CD4-positive, alpha-beta T cell treated with Interleukin-17A for 4 hours (primary cell): ENCODE results near the gene ZNF518B.

Source experiments
- DNase-seq: peaks from one replicate; pipeline ENCODE4 v3.0.0-alpha.2; 2020; ENCODE audit warnings: mixed read lengths

ZNF518B gene

GRCh38 chr4:10457255-10457801, at the start of gene ZNF518B:
Gene ZNF518B, minus strand, starts transcription at chr4:10457426. Its CDS starts 11,098 bp downstream, at chr4:10446328.
- DNase-seq: peak; percentile 87

- DNase-seq: no peak
These were observed 48.9 kb upstream of the ZNF518B start for GRCh38 chr4:10506077-10506476.

GRCh38 chr4:10504570-10505179, 47.4 kb upstream of the ZNF518B start:
- DNase-seq: no peak

- no peak for DNase-seq
These were observed 45.5 kb upstream of the ZNF518B start for GRCh38 chr4:10502717-10503116.

GRCh38 chr4:10500776-10501175, 43.5 kb upstream of the ZNF518B start:
- DNase-seq: no peak

GRCh38 chr4:10496200-10496599, 39.0 kb upstream of the ZNF518B start:
- no peak for DNase-seq

- no peak for DNase-seq
These were observed 38.4 kb upstream of the ZNF518B start for GRCh38 chr4:10495651-10496050.

GRCh38 chr4:10492464-10492863, 35.2 kb upstream of the ZNF518B start:
- DNase-seq: no peak

GRCh38 chr4:10491401-10491800, 34.2 kb upstream of the ZNF518B start:
- no peak for DNase-seq

- no peak for DNase-seq
These were observed 33.8 kb upstream of the ZNF518B start for GRCh38 chr4:10490996-10491395.

- DNase-seq: no peak
These were observed 25.7 kb upstream of the ZNF518B start for GRCh38 chr4:10482913-10483312.

- DNase-seq: no peak
These were observed 23.4 kb upstream of the ZNF518B start for GRCh38 chr4:10480616-10481015.

- DNase-seq: no peak
These were observed 21.4 kb upstream of the ZNF518B start for GRCh38 chr4:10478621-10479020.

GRCh38 chr4:10470505-10470904, 13.3 kb upstream of the ZNF518B start:
- no peak for DNase-seq

- DNase-seq: no peak
These were observed 8.9 kb upstream of the ZNF518B start for GRCh38 chr4:10466161-10466560.

- DNase-seq: no peak
These were observed 5.7 kb upstream of the ZNF518B start for GRCh38 chr4:10462876-10463275.

GRCh38 chr4:10461850-10462400, 4.7 kb upstream of the ZNF518B start:
- no peak for DNase-seq

GRCh38 chr4:10461091-10461849, 4.0 kb upstream of the ZNF518B start:
- DNase-seq: peak; percentile 84

GRCh38 chr4:10460313-10461047, 3.3 kb upstream of the ZNF518B start:
- DNase-seq: no peak

- no peak for DNase-seq
These were observed 2.1 kb upstream of the ZNF518B start for GRCh38 chr4:10459305-10459704.

GRCh38 chr4:10458177-10458576, 951 bp upstream of the ZNF518B start:
- DNase-seq: no peak

- peak; percentile 68 for DNase-seq
These were observed 501 bp downstream of the ZNF518B start for GRCh38 chr4:10456595-10457254.

GRCh38 chr4:10456260-10456594, 999 bp downstream of the ZNF518B start:
- no peak for DNase-seq
